Neural cell (in vitro differentiated cells): ENCODE measurements around the gene SHB. TPM values are rescaled to one million over a fixed set of nuclear protein-coding genes. Genes with fewer than 3 reads are reported as not detected.

Experiments
- H2AFZ ChIP-seq: fragments of 200-600, 300-800 bp; sonication (generic), shearing (Covaris generic); 2 replicates; pipeline ENCODE4 v1.6.0; 2014; ENCODE audit warnings: low read depth, mild to moderate bottlenecking, antibody characterized with exemption, low read length, moderate library complexity
- H3F3A ChIP-seq: fragments of 200-600 bp; shearing (Covaris generic); 2 replicates; pipeline ENCODE4 v1.6.1; 2016; ENCODE audit warnings: mild to moderate bottlenecking, moderate library complexity, mixed read lengths, antibody characterized with exemption, low read length; ENCODE audit not compliant: insufficient read depth, poor library complexity, severe bottlenecking
- H3K27ac ChIP-seq: fragments of 200-600, 300-800 bp; sonication (generic), shearing (Covaris generic); 2 replicates; pipeline ENCODE4 v1.5.1; 2014; ENCODE audit warnings: mild to moderate bottlenecking, low read length, moderate library complexity
- H3K27me3 ChIP-seq: fragments of 300-800, 200-600 bp; sonication (generic), shearing (Covaris generic); 2 replicates; pipeline ENCODE4 v1.6.0; 2014; ENCODE audit warnings: mild to moderate bottlenecking, low read depth, low read length, moderate library complexity; ENCODE audit not compliant: insufficient read depth
- H3K36me3 ChIP-seq: fragments of 300-800, 200-600 bp; sonication (generic), shearing (Covaris generic); 2 replicates; pipeline ENCODE4 v1.5.1; 2014; ENCODE audit warnings: mild to moderate bottlenecking, antibody characterized with exemption, low read length, moderate library complexity; ENCODE audit not compliant: insufficient read depth
- H3K4me2 ChIP-seq: fragments of 300-800, 200-600 bp; sonication (generic), shearing (Covaris generic); 2 replicates; pipeline ENCODE4 v1.6.0; 2014; ENCODE audit warnings: mild to moderate bottlenecking, low read length
- H3K4me3 ChIP-seq: fragments of 300-800, 200-600 bp; sonication (generic), shearing (Covaris generic); 2 replicates; pipeline ENCODE4 v1.5.1; 2014; ENCODE audit warnings: mild to moderate bottlenecking, low read length, moderate library complexity
- H3K79me2 ChIP-seq: fragments of 200-600 bp; shearing (Covaris generic); replicated peaks from 2 replicates; pipeline ENCODE4 v1.6.0; 2014; ENCODE audit warnings: mild to moderate bottlenecking, low read length, moderate library complexity; ENCODE audit not compliant: insufficient read depth
- H3K9ac ChIP-seq: fragments of 300-800, 200-600 bp; sonication (generic), shearing (Covaris generic); 2 replicates; pipeline ENCODE4 v1.6.1; 2016; ENCODE audit warnings: mild to moderate bottlenecking, low read length, mixed read lengths
- H3K9me2 ChIP-seq: fragments of 200-600 bp; shearing (Covaris generic); 2 replicates; pipeline ENCODE4 v1.6.1; 2016; ENCODE audit warnings: mild to moderate bottlenecking, low read length, mixed read lengths; ENCODE audit not compliant: insufficient read depth
- H3K9me3 ChIP-seq: fragments of 200-600, 300-800 bp; sonication (generic), shearing (Covaris generic); 2 replicates; pipeline ENCODE4 v1.6.1; 2016; ENCODE audit warnings: mild to moderate bottlenecking, mixed run types, low read length, moderate library complexity, mixed read lengths
- H4K20me1 ChIP-seq: fragments of 200-600 bp; shearing (Covaris generic); 2 replicates; pipeline ENCODE4 v1.6.1; 2016; ENCODE audit warnings: mild to moderate bottlenecking, mixed run types; ENCODE audit not compliant: insufficient read depth
- CTCF ChIP-seq: fragments of 450-650 bp; IDR thresholded peaks from 2 replicates; pipeline ENCODE4 v1.5.1; 2014; ENCODE audit warnings: antibody characterized with exemption, mild to moderate bottlenecking, moderate library complexity; ENCODE audit not compliant: poor library complexity, severe bottlenecking
- EP300 ChIP-seq: fragments of 450-650 bp; conservative IDR thresholded peaks from 2 replicates; pipeline ENCODE4 v1.6.1; 2014; ENCODE audit warnings: antibody characterized with exemption, mild to moderate bottlenecking, moderate library complexity; ENCODE audit not compliant: poor library complexity, severe bottlenecking
- EZH2 ChIP-seq: fragments of 200-600, 300-800 bp; shearing (Covaris generic), sonication (generic); IDR thresholded peaks from 2 replicates; pipeline ENCODE4 v1.6.1; 2014; ENCODE audit warnings: antibody characterized with exemption, low read length, borderline replicate concordance, mild to moderate bottlenecking; ENCODE audit not compliant: insufficient read depth, poor library complexity, severe bottlenecking
- MXI1 ChIP-seq: fragments of 450-650 bp; conservative IDR thresholded peaks from 2 replicates; pipeline ENCODE4 v1.6.1; 2014; ENCODE audit warnings: antibody characterized with exemption, mild to moderate bottlenecking; ENCODE audit not compliant: poor library complexity, severe bottlenecking
- POLR2AphosphoS5 ChIP-seq: IDR thresholded peaks from 2 replicates; pipeline ENCODE4 v1.6.1; 2012
- RAD21 ChIP-seq: fragments of 450-650 bp; conservative IDR thresholded peaks from 2 replicates; pipeline ENCODE4 v1.6.1; 2014; ENCODE audit warnings: antibody characterized with exemption, mild to moderate bottlenecking, moderate library complexity
- REST ChIP-seq: IDR thresholded peaks from 2 replicates; pipeline ENCODE4 v1.6.1; 2012; ENCODE audit warnings: borderline replicate concordance
- SMC3 ChIP-seq: fragments of 450-650 bp; conservative IDR thresholded peaks from 2 replicates; pipeline ENCODE4 v1.6.1; 2014; ENCODE audit warnings: antibody characterized with exemption, mild to moderate bottlenecking, moderate library complexity; ENCODE audit not compliant: poor library complexity
- TAF1 ChIP-seq: IDR thresholded peaks from 2 replicates; pipeline ENCODE4 v1.6.1; 2012; ENCODE audit warnings: low read depth
- polyA plus RNA-seq: library from polyadenylated mRNA; depleted of rRNA; stranded (reverse); fragments of >200 nt; gene quantifications from 2 replicates; pipeline ENCODE4 v1.2.3, GENCODE V29; 2014

SHB gene
- polyA plus RNA-seq, 1 donor from 2014 or later, result 17.5 TPM

GRCh38 chr9:37976714-37977477, 92.1 kb downstream of the SHB start:
- no peak overlapping the region for H3K27ac ChIP-seq
- H3K9ac ChIP-seq, result no peak overlapping the region
- TF ChIP-seq RAD21 (no peak), EP300 (no peak), REST (no peak), EZH2 (no peak), CTCF (no peak)

GRCh38 chr9:37975639-37976038, 93.4 kb downstream of the SHB start:
- Histone ChIP-seq H2AFZ (no peak overlapping the region), H3K9ac (no peak overlapping the region), H3K4me3 (no peak overlapping the region), H3K27me3 (no peaks in the 10 kb centered on the region), H3K9me3 (no peaks in the 10 kb centered on the region), H3F3A (no peaks in the 10 kb centered on the region), H3K4me2 (no peak overlapping the region), H3K79me2 (peaks cover 11% of the 10 kb centered on the region), H3K27ac (no peak overlapping the region), H4K20me1 (no peaks in the 10 kb centered on the region), H3K9me2 (no peaks in the 10 kb centered on the region), H3K36me3 (peaks cover 3% of the 10 kb centered on the region)
- TF ChIP-seq SMC3 (no peak), EZH2 (no peak), EP300 (no peak), REST (no peak), TAF1 (no peak), CTCF (no peak), MXI1 (no peak), RAD21 (no peak), POLR2AphosphoS5 (no peak)

More at GRCh38 chr9:37976714-37977477, 92.1 kb downstream of the SHB start:
- no peaks in the 10 kb centered on the region for H4K20me1 ChIP-seq
- H3K4me3 ChIP-seq, result no peak overlapping the region
- H3K9me3 ChIP-seq, result no peaks in the 10 kb centered on the region
- peaks cover 11% of the 10 kb centered on the region for H3K79me2 ChIP-seq
- no peaks in the 10 kb centered on the region for H3K9me2 ChIP-seq
- H2AFZ ChIP-seq, result no peak overlapping the region
- peaks cover 3% of the 10 kb centered on the region for H3K36me3 ChIP-seq
- H3K4me2 ChIP-seq, result no peak overlapping the region
- no peaks in the 10 kb centered on the region for H3K27me3 ChIP-seq
- no peaks in the 10 kb centered on the region for H3F3A ChIP-seq
